Stimulated activated CD8-positive, alpha-beta memory T cell treated with anti-CD3 and anti-CD28 coated beads, Interleukin-15, amount 100 ng/mL, for 4 hours (primary cell): ENCODE measurements around the gene NGDN.

Experiments used
- DNase-seq, 2 donors: peaks; one replicate each; pipeline ENCODE4 v3.0.0-alpha.2; 2020; ENCODE audit warnings: low read depth in 2 of 2

NGDN gene

DNA sequence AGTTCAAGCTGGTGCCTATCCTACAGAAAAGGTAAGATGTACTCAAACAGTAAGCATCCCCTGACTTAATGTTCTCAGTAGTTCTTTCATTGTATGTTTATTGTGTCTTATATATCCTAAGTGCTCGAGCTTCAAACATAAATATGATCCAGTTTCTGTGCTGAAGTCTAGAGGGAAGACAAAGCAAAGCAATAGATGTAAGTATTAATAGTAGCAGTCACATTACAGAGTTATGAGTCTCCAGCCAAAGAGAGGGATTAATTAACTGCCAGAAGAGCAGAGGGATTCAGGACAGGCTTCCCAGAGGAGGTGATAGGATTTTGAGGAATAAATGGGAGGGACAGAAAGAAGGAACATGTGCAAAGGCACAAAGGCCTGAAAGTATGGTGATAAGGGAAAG is 1.4 kb downstream of the NGDN start:
- no peak for DNase-seq

DNA sequence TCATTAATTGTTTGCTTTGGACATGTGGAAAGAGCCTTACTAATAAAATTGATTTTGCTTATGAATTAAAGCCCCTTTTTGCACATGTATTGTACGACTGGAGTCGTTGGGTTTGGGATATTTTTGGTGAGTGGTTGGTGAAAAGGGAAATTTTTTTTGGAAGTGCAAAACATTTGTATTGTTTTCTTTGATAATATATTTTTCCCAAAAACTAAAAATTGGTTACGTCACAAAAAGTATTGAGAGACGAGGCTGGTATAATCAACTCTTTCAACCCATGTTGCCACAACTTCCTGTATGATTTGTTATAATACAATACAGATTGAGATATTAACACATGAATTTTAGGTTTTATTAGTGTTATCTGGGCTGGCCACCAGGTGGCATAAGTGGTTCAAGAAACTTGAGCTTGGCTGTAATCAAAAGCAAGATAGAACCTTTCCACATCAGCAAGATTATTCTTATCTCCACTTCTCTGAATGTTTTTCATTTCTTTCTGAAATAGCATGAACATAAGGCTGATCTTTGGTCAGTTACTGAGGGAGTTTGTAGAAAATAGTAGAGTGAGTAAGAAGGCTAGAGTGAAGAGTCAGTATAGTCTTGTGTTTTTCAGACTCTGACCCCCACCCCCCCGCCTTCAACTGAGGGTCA is 8.7 kb downstream of the NGDN start:
- DNase-seq, result peak; percentile 13 to 22

DNA sequence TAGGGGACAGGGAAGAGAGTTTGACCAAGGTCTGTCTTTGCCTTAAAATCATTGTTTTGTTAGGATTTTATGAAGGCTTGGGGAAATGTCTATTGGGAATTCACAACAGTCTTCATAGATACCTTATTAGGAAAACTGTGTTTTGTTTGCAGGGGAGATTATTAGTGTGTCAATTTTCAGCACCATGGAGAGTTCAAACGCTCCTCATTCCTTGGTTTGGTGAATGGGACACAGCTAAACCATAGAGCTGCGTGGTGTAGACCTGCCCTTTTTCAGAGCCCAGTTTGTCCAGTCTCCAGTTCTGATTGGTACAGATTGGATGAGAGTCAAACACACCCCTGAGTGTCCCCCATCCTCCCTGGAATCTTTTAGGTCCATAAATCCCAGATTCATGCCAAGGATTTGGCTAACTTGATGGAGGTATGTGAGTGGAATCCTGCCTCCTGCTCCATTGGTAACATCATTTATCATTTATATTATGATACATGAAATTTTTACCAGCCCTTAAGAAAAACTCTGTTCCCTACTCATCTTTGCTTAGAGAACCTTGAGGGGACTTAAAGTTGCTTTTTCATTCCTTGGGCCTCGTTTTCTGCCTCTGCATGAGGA is 12.0 kb downstream of the NGDN start:
- no peak for DNase-seq

DNA sequence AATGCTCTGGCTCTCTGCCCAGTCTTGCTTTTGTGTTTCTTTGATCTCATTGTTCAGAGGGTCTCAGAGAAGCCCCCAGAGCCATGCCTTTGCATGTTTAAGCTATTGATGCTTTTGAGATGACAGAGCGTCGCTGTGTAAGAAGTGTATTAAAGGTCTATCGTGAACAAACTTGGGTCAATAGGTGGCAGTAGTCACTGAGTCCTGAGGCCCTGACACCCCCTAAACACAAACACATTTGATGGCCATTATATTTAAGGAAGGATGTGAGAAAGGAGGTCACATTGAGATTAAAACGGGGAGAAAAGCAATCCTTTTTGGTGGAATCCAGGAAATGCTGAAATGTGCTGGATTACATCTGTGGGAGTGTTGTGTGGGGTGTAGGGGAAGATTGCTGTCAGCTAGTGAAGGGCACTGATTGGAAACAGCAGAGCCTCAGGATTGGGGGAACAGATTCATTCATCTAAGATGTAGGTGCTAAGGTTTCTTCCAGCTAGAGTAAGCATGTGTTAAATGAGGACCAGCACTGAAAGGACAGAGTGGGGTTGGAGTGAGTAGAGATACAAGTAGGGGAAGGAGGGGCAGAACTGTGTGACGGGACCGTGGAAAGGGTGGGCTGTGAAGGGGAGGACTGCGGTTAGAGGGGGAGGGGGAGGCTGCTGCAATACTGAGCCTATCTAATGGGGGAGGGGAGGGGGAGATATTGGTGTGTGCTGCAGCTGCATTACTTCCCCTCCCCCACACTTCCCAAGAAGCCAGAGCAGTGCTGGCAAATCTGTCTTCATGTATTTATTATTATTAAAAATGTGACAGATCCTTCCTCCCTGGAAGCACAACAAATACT is 12.7 kb downstream of the NGDN start:
- no peak for DNase-seq

DNA sequence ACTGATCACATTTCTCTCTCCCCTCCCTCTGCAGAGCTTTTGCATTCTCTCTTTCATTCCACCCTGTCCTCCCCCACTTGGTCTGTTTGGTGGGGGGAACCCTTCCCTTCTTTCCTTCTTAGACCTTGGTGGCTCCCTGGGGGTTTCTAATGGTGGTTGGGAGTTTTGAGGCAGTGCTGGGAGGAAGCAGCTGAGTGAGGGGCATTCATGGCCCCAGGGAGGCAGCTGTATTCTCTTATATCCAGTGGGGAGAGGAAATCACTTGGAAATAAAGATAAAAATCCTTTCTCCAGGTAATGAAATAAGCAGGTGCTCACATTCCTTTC is 13.3 kb downstream of the NGDN start:
- no peak for DNase-seq

DNA sequence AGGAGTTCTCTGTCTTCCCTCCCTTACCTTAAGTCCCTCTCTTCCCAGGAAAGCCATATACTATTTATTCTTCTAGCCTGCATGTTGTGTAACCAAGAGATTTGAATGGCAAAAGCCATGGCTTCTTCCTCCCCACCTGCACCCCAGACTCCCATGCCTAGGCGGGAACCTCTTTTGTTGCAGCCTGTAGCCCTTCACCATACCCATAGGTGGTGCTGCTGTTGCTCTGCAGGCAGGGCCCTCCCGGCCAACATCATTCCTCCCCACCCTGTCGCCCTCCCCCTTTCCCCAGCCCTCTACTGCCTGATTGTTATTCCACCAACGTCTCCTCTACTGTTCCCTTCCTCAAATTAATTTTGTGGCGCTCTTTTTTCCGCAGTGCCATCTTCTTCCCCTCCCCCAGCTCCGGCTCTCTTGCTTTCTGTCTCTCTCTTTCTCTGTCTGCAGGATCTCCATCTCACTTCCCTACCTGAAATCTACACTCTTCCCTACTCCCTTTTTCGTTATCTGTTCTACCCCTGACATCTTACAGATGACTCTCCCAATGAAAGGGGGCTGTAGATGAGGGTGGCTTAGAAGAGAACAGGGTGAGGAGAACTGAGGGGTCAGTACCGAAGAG is 13.8 kb downstream of the NGDN start:
- DNase-seq, result no peak

DNA sequence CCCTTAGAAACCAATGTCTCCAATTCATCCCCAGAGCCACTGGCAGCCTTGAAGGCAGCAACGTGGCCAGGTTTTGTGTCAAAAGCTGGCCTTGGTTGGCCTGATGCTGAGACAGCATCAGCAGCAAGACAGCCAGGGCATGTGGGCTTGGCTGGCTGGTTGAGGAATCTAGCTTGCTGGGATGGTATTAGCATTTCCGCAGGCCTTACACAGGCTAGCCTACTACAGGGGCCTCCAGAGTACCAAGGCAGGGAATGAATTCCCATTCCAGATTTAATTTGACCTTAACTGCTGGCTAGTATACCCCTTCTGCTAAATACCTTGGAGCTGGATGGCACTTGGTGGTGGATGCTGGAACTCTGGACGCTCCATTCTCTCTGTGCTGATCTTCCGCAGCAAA is 15.8 kb downstream of the NGDN start:
- no peak for DNase-seq

DNA sequence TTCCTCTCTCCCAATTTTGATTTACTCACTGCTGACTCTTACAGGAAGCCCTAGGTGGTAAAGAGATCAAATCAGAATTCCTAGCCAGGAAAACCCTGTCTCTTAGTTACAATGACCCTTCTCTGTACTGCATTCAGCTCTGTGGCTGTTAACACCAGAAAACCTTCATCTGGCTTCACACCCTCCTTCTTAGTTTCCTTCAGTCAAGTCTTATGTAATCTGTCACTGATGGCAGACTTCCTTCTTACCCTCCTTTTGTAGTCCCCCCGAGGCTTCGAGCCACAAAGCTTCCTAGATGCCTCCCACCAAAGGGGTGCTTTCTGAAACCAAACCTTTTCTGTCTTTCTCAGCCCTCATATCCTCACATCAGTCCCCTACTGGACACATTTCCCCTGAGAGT is 16.5 kb downstream of the NGDN start:
- no peak for DNase-seq

DNA sequence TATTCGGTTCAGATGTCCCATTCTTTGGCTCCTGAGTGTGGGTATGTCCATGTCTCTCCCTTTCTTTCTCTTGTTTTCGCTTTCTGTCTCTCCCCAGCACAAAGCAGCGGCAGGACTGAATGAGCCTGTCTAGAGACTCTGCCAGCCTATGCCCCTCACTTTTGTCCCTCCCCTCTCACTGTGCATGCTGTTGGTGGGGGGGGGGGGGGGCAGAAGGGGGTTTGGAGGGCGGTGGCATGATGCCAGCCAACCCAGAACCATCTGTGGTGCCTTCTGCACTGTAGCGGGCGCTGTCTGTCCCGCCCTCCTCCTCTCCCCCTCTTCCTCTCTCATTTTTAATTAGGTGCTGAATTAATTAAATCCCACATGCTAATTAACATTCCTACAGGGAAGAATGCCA is 17.7 kb downstream of the NGDN start:
- DNase-seq, result no peak

DNA sequence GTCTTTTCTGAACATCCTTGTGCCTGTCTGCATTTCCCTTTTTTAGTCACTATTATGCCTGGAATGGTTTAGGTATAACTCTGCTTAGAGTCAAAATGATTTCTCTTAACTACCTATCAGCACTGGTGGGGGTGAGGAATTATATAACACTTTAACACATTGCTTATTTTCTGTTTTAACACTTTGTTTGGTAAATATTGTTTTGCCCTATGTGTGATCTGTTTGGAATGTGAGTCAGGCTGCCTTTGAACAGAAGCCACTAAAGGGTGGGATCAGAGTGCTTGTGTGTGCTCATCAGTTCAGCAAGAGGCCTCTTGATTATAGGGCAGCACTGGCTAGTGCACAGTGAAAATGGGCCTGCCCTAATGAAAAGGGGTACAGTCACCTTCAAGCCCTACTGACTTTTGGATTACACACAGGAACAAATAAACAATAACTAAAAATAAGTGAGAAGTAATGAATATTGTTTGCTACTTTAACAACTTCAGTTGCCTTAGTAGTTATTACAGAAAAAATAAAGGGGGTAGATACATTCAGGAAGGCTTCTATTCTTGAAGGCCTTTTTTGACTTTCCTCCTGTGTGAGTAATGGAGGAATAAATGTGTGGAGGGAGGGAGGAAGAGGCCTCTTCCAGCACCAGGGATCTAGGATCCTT is 23.2 kb downstream of the NGDN start:
- DNase-seq, result no peak

DNA sequence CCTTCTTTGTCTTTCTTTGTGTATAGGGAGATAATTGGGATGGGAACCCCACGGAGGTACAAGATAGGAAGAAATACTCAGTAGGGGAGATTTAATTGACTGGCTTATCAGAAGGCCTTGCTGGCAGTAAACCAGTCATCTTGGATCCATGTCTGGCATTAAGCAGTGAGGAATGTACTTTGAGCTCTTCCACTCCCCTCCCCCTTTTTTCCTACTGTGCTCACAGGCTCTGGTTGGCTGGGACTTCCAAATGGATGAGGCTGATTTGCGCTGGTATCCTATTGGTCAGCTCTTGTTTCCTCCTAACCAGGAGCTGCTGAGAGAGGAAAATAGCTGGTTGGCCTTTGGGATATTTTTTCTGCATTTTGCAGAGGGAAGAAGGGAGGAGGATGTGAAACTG is 24.7 kb downstream of the NGDN start:
- no peak for DNase-seq

DNA sequence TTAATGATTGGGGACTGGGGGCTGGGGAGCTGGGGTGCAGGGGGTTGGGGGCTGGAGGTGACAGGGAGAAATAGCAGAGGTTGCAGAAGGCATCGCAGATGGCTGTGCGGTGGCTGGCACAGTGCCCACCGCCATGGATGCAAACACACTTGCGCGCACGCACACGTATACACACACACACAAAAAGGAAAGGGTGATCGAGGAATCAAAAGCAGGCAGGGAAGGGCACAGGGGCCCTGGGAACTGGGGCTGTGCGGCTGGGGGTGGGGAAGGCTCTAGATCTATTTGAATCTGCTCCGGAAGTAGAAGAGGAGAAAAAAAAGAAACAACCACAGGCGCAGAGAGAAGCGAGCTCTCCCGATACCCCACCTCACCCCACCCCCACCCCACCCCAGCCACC is 42.7 kb downstream of the NGDN start:
- DNase-seq, result no peak

DNA sequence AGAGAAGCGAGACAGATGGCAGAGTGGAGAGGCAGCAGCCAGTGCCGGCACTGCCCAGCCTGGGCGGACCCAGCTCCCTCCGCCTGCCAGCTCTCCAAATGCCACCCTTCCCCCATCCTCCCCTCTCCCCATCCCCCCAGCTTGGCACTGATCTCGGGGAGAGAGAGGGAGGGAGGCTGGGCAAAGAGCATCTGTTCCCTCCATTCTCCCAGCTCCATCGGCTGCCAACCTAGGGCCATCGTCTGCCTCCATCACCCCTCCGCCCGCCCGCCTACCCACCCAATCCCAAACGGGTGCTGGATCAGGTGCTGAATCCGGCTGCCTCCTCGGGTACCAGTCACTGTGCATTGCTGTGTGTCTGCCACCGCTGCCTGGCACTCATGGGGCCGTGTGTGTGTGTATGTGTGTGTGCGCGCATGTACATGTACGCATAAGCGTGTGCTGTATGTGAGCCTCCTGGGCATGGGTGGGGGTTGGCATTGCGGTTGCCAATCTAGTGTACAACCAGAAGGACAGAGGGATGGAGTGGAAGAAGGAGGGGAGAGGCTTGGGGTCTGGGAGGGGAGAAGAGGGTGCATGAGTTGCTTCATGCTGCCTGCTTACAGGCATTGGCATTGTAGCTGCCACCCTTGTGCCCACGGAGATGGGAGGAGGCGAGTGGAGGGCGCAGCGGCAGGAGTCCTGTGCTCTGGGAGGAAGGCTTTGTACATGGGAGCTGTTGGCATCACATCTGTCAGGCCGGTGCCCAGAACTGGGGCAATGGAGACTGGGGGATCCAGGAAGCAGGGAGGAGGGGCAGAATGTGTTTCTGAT is 43.7 kb downstream of the NGDN start:
- no peak for DNase-seq

DNA sequence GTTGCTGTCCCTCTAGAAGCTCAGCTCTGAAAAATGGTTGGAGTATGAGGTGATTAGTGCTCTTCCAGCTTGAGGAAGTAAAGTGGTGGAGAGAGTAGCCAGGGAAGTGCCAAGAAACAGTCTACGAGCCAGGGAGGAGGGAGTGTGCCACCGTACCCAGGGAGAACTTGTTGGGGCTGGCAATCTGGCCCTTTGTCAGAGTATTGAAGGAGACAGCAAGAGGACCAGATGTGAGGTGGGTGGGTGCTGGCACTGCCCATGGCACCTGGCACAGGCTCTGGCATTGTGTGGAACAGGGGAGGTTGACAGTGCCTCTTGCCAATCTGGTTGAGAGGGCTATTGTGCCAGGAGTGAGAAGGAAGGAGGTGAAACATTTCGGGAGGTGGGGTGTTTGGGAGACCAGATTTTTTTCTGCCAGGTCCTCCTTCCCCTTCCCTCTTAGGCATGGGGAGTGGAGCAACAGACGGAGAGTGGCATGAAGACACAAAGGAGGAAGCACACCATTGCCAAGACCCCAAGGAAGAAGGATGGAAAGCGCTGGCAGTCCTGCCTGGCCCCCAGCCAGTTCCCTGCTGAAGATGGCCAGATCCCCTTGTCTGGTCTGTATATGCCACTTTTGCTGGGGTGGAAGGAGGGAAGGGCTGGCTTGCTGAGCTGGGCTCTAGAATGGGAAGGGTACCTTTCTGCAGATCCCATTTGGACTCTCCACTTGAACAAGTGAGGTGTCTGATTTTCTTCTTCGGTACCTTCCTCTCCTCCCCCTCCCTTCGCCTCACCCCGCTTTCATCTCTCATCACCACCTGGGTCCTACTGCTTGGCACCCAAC is 44.5 kb downstream of the NGDN start:
- DNase-seq, result no peak

DNA sequence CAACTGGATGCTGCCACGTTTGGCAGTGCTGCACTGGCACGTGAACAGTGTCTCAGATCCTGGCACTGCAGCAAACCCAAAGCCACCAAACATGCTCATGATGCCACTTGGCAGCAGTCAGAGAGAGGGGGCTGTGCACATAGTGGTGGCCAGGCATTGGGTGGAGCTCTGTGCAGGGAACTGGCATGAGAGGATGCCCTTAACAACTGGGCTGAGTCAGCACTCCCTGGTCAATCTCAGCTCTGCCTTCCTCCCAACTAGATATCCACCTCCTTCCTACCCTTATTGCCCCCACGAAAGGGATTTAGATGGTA is 45.1 kb downstream of the NGDN start:
- DNase-seq, result no peak

DNA sequence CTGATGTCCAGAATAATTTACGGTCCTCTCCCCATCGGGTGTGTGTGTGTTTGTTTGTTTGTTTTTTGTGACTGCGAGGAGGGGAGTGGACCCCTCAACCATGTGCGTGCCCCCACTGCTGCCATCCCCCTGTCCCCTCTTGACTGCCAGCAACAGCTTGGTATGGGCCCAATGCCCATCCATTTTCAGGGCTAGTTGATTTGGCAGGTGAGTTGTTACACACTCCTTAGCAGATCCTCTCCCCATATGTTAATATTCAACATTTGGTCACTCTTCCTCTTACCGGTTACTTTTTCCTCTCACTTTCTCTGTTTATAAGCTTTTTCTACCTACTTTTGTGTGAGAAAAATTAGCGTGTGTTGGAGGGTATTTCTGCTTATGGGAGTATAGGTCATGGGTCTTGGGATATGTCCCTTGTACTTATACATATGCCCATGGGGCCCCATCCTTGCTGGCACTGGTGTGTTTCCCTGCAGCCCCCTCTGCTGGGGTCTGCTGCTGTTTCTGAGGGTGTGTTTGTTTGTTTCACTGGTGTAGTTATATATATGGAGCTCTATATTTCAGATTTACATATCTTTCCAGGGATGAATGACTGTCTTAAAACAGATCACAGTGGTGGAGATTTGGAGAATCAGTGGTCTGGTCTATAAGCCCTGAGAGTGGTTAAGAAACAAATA is 48.3 kb downstream of the NGDN start:
- no peak for DNase-seq

DNA sequence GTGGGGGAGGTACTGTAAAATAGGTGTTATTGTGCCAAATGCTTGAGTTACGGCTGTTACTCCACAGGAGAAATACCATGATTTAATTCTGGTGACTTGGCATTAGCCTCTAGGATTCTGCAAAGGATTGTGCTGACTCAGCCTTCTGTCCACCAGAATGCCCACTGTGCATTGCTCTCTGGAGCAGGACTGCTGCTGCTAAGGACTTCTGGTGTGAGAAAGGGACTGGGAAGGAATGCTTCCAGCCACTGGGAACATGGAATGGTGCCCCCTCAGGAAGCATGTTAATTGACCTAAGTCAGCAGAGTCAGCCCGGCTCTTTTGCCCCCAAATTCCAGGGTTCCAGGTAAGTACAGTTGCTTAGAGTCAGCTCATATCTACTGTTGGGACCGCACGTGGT is 49.2 kb downstream of the NGDN start:
- no peak for DNase-seq

DNA sequence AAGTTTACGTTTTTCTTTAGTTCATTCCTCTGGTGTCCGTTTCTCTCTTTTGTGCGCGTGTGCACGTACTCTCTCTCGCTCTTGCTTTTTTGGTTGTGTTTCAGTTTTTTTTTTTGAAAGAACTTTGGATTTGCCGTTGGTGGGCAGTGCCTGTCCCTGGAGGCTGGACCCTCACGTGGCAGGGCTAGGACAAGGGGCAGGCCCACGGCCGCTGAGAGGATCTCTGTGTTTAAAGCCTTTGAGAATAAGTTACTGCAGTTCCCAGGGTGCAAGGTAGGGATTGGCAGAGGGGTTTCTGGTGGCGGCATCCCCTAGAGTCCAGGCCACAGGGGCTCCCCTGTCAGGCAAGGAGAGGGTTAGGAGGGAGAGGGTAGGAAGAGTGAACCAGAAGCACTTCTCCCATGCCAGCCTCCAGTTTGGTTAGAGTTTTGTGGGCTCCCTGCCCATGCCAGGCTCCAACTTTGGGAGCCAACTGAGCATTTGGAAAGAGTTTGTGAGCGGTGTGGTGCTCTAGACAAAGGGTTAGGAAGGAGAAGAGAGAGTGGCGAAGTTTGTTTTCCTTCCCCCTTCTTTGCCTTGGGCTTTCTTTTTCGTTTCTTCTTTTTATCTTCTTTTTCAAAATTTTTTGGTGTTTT is 51.5 kb downstream of the NGDN start:
- no peak for DNase-seq

DNA sequence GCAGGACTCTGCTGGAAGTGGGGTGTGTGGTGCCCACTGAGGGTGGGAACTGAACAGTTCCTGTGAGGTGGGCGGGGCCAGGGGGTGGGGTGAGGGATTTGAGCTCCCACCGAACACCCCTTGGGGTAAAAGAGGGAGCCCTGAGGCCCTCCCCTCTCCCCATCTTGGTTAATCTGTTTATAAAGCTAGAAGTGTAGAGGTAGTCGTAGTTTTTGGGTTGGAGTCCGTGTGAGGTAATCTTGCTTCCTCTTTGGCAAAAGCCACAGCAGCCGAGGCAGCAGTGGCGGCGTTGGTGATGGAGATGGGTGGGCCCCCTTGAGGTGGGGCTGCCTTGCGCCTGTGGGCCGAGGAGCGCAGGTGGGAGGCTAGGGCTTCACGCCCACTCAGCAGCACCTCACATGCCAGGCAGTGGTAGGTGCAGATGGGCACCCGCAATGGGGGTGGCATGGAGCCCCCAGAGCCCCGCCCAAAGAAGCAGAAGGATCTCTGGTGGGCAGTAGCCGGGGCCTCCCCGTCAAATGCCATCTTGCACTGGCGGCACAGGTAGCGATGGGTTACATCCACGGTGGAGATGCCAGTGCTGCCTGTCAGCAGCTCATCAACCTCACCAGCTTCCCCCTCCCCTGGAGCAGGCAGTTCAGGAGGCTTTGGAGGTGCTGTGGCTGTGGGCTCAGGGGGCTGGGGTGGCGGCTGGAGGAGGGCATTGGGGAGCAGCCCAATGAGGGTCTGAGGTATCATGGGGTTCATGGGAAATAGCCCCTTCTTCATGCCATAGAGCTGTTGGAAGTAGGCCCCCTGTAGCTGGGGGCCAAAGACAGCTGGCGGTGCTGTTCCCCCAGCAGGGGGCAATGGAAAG is 52.5 kb downstream of the NGDN start:
- no peak for DNase-seq
